ENCODE results near the gene CYB5B. TPM values are rescaled to one million over a fixed set of nuclear protein-coding genes. Genes with fewer than 3 reads are reported as not detected.

Gene CYB5B
- total RNA-seq, 1 donor from 2014 or later, result 104 TPM

DNA sequence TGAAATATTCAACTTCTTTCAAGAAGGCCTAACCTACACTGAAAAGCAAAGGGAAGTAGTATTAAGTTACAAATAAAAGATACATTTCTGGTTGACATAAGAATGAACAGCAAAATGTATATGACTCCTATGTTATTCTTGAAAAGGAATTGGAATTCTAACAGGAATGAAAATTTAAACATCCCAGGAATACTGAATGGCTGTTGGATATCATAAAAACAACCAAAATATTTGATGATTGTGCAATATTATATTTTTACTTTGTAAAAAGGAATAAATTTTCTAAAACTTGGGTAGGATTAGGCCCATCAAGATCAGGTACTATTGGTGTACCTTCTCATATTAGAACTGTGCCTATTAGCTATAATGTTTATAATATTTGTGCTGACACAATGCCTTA, 50.0 kb downstream of the CYB5B start:
- H3K27me3 Mint-ChIP-seq, result no peaks in the 10 kb centered on the region
- no peak overlapping the region for H3K4me3 Mint-ChIP-seq (ENCODE audit: low read depth)
- no peak for TF ChIP-seq CTCF (IDR thresholded peaks at IDR 0.05; ENCODE audit: unreplicated experiment)
- H3K36me3 Mint-ChIP-seq (ENCODE audit: insufficient read depth), result no peaks in the 10 kb centered on the region
- no peaks in the 10 kb centered on the region for H3K9me3 Mint-ChIP-seq (ENCODE audit: low read depth)
- no peaks in the 10 kb centered on the region for H3K4me1 Mint-ChIP-seq (ENCODE audit: low read depth)
- DNase-seq (ENCODE audit: low spot score, unreplicated experiment), result no peak
- H3K27ac Mint-ChIP-seq, result no peak overlapping the region

DNA sequence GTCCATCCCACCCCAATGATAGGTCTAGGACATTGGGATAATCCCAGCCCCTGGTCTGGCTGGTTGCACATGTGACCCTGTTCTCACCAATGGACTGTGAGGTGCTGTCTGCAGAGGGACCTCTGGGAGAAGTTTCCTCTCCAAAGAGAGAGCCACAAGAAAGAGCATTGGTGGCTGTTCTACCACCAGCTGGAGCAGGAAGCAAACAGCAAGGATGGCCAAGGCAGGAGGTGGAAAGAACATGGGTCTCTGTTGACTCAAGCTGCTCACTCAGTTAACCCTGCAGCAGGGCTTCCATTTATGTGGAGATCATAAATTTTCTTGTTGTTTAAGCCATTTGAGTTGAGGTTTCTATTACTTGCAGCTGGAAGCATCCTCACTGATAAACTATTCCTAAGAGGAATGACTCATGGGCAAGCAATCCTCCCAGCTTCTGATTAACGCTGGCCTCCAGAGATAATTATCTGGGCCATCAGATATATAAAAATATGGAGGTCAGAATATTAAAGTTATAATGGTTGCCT, 52.6 kb downstream of the CYB5B start:
- no peak for DNase-seq (ENCODE audit: low spot score, unreplicated experiment)
- Mint-ChIP-seq H3K9me3 (ENCODE audit: low read depth) (no peaks in the 10 kb centered on the region), H3K36me3 (ENCODE audit: insufficient read depth) (no peaks in the 10 kb centered on the region), H3K27ac (peak overlapping the region; percentile 34), H3K27me3 (no peaks in the 10 kb centered on the region), H3K4me3 (ENCODE audit: low read depth) (no peak overlapping the region), H3K4me1 (ENCODE audit: low read depth) (peaks cover 7% of the 10 kb centered on the region)
- no peak for TF ChIP-seq CTCF (IDR thresholded peaks at IDR 0.05; ENCODE audit: unreplicated experiment)

- no peaks in the 10 kb centered on the region for H3K9me3 Mint-ChIP-seq (ENCODE audit: low read depth)
- DNase-seq (ENCODE audit: low spot score, unreplicated experiment), result no peak
- no peak overlapping the region for H3K27ac Mint-ChIP-seq
- no peak for TF ChIP-seq CTCF (IDR thresholded peaks at IDR 0.05; ENCODE audit: unreplicated experiment)
- no peaks in the 10 kb centered on the region for H3K36me3 Mint-ChIP-seq (ENCODE audit: insufficient read depth)
- no peaks in the 10 kb centered on the region for H3K27me3 Mint-ChIP-seq
- peaks cover 9% of the 10 kb centered on the region for H3K4me1 Mint-ChIP-seq (ENCODE audit: low read depth)
- H3K4me3 Mint-ChIP-seq (ENCODE audit: low read depth), result no peak overlapping the region
Observed at GRCh38 chr16:69477546-69477945, 53.1 kb downstream of the CYB5B start.

DNA sequence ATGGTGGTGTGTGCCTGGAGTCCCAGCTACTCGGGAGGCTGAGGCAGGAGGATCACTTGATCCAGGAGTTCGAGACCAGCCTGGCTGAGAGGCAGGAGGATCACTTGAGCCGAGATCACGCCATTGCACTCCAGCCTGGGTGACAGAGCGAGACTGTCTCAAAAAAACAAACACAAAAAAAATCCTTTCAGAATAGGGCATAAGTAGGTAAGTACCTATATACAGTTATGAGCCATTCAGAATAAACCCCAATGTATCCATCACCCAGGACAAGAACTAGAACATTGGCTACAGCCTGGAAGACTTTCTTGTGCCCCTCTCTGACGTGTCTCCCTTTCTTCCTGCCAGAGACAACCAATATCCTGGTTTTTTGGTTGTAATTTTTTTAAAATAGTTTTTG, 54.3 kb downstream of the CYB5B start:
- Mint-ChIP-seq H3K4me3 (ENCODE audit: low read depth) (no peak overlapping the region), H3K36me3 (ENCODE audit: insufficient read depth) (no peaks in the 10 kb centered on the region), H3K9me3 (ENCODE audit: low read depth) (no peaks in the 10 kb centered on the region), H3K4me1 (ENCODE audit: low read depth) (peaks cover 11% of the 10 kb centered on the region), H3K27ac (no peak overlapping the region), H3K27me3 (no peaks in the 10 kb centered on the region)
- DNase-seq (ENCODE audit: low spot score, unreplicated experiment), result no peak
- TF ChIP-seq CTCF (IDR thresholded peaks at IDR 0.05; ENCODE audit: unreplicated experiment), result no peak

DNA sequence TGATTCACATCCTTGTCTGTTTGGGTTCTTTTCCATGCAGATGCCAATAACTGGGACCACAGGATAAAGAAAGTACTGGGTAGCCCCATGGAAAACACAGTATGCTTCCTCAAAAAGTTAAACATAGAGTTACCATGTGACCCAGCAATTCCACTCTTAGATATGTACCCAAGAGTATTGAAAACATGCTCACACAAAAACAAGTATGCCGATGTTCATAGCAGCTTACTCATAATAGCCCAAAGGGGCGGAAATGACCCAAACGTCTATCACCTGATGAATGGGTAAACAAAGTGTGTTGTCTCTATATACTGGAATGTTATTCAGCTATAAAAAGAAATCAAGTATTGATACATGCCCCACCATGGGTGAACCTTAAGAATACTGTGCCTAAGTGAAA, 55.4 kb downstream of the CYB5B start:
- no peak overlapping the region for H3K27ac Mint-ChIP-seq
- peaks cover 11% of the 10 kb centered on the region for H3K4me1 Mint-ChIP-seq (ENCODE audit: low read depth)
- no peaks in the 10 kb centered on the region for H3K9me3 Mint-ChIP-seq (ENCODE audit: low read depth)
- TF ChIP-seq CTCF (IDR thresholded peaks at IDR 0.05; ENCODE audit: unreplicated experiment), result no peak
- peaks cover 3% of the 10 kb centered on the region for H3K27me3 Mint-ChIP-seq
- no peak for DNase-seq (ENCODE audit: low spot score, unreplicated experiment)
- no peak overlapping the region for H3K4me3 Mint-ChIP-seq (ENCODE audit: low read depth)
- H3K36me3 Mint-ChIP-seq (ENCODE audit: insufficient read depth), result no peaks in the 10 kb centered on the region
